Activated naive CD4-positive, alpha-beta T cell treated with anti-CD3 and anti-CD28 coated beads for 36 hours (primary cell): Measurements from ENCODE around the gene CD59. TPM values are rescaled to one million over a fixed set of nuclear protein-coding genes. Genes with fewer than 3 reads are reported as not detected.
"Not testable (repeated sequence)": the region's sequence is repeated elsewhere in the genome, so short reads cannot be mapped to it uniquely, and the experiment has no call there.

Experiments used
- CTCF ChIA-PET: fragments of 350-600 bp; sonication (Branson Sonifier 250); formaldehyde crosslinking; loops from one replicate; lab custom pipeline; 2021; ENCODE audit warnings: antibody characterized with exemption; lab: Charles Lee
- DNase-seq: peaks from one replicate; pipeline ENCODE4 v3.0.0-alpha.2; 2020
- H3K27ac Mint-ChIP-seq: one replicate; pipeline ENCODE4 v1.8.0; 2021; ENCODE audit warnings: mild to moderate bottlenecking, mixed read lengths
- H3K27me3 Mint-ChIP-seq: one replicate; pipeline ENCODE4 v1.8.0; 2021; ENCODE audit warnings: low read depth, mixed read lengths
- H3K36me3 Mint-ChIP-seq: one replicate; pipeline ENCODE4 v1.8.0; 2021; ENCODE audit warnings: low read depth, mixed read lengths
- H3K4me1 Mint-ChIP-seq: one replicate; pipeline ENCODE4 v1.8.0; 2021; ENCODE audit warnings: low read depth, mixed read lengths
- H3K4me3 Mint-ChIP-seq: one replicate; pipeline ENCODE4 v1.8.0; 2021; ENCODE audit warnings: mild to moderate bottlenecking, moderate library complexity, mixed read lengths
- H3K9me3 Mint-ChIP-seq: one replicate; pipeline ENCODE4 v1.8.0; 2021; ENCODE audit warnings: mixed read lengths
- intact Hi-C: fragments of 100-400 bp; cut with micrococcal nuclease; formaldehyde crosslinking; loops from one replicate; pipeline ENCODE4 v1.15.1; 2023
- total RNA-seq, 2 experiments: library from RNA; stranded (reverse); gene quantifications; one replicate each; pipeline ENCODE4 v1.2.3, GENCODE V29; 2021

CD59 gene
- total RNA-seq, 2 experiments from 2014 or later: 59.9 to 61.9 TPM

DNA sequence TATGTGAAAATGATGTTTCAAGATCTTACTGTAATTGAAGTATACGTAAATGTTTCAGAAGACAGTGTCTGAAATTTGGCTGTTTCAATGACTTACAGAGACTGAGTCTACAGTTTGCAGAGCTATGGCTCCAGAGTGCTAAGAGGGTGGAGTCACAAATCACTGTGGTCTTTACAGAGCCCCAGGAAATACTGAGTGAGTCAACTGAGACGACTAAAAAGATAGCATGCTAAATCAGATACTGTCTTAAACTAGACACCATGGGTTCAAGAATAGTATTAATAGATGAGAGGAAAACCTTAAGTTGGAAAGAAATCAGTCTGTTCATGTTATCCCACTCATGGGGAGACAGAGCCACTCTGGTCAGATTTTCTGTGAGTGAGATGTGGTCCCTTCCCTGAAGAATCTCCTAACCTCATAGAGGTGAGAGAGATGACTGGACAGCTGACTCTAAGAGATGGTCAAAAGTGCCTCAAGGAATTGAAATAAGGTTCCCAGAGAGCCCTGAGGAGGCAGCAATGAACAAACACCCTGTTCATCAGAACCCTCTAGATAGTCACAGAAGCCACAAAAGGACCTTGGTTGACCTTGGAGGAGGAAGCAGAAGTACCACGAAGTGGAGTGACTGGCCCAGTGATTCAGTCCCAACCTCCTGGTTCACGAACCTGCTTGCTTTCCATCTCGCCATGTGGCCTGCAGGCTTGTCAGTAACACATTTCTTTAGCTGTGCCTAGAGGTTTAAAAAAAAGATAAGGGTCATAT, 65.8 kb downstream of the CD59 start:
- no peaks in the 10 kb centered on the region for H3K4me1 Mint-ChIP-seq
- no peaks in the 10 kb centered on the region for H3K9me3 Mint-ChIP-seq
- DNase-seq: no peak
- no peaks in the 10 kb centered on the region for H3K27me3 Mint-ChIP-seq
- no peaks in the 10 kb centered on the region for H3K36me3 Mint-ChIP-seq
- intact Hi-C loops: no loop called here
- H3K4me3 Mint-ChIP-seq: no peak overlapping the region
- no peak overlapping the region for H3K27ac Mint-ChIP-seq
- CTCF ChIA-PET: no interaction called here

- no peaks in the 10 kb centered on the region for H3K27me3 Mint-ChIP-seq
- no peak for DNase-seq
- H3K4me1 Mint-ChIP-seq: no peaks in the 10 kb centered on the region
- intact Hi-C loops: no loop called here
- no peaks in the 10 kb centered on the region for H3K36me3 Mint-ChIP-seq
- no peak overlapping the region for H3K27ac Mint-ChIP-seq
- H3K4me3 Mint-ChIP-seq: no peak overlapping the region
- CTCF ChIA-PET: no interaction called here
- H3K9me3 Mint-ChIP-seq: no peaks in the 10 kb centered on the region
Observed at GRCh38 chr11:33669598-33670249, 66.5 kb downstream of the CD59 start.

DNA sequence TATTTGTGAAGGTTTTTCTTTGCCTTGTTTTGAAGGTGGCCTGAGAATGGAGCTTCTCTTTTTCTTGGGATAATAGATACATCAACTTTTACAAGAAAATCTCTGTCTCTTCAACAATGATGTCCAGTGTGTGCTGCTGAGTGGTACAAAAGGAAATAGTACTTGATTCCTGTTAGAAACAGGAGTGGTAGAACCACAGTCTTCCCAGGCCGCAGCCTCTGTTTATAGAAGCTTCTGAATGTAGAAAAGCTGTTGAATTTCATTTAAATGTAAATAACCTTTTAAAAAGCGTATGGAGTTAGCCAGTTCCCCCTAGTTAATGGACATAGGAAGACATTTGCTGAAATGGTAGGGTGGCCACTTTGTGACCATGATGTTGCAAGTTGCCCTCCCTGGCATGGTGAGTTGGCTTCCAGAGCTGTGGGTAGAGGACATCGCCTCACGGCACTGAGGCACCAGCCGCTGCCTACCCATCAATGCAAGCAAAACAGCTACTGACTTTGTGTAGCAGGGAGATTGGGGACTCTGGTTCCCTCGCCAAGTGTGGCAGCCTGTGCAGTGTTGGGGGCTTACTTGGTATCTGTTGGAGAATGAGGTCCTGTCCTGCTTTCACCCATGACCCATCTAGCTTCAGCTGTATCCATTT, 67.1 kb downstream of the CD59 start:
- CTCF ChIA-PET: no interaction called here
- intact Hi-C loops: no loop called here
- Mint-ChIP-seq H3K36me3 (no peaks in the 10 kb centered on the region), H3K4me3 (no peak overlapping the region), H3K9me3 (no peaks in the 10 kb centered on the region), H3K27ac (no peak overlapping the region), H3K27me3 (no peaks in the 10 kb centered on the region), H3K4me1 (no peaks in the 10 kb centered on the region)
- DNase-seq: no peak

DNA sequence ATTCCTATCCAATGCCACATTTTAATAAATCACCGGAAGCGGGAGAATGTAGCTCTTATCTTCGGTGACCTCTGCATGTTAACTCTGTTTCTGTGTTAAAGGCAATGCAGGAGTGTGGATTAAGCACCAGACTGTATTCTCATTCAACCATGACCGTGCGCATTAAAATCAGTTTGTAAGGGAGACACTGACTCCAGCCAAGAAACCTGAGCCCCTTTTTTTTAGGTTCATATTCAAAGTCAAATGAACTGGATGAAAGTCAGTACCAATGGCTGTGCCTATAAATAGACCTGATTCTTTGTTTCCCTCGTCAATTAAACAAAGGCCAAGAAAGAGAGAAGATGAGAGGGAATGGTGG, 67.8 kb downstream of the CD59 start:
- CTCF ChIA-PET: no interaction called here
- no peaks in the 10 kb centered on the region for H3K4me1 Mint-ChIP-seq
- intact Hi-C loops: no loop called here
- H3K9me3 Mint-ChIP-seq: no peaks in the 10 kb centered on the region
- no peak overlapping the region for H3K27ac Mint-ChIP-seq
- H3K36me3 Mint-ChIP-seq: no peaks in the 10 kb centered on the region
- no peak for DNase-seq
- H3K4me3 Mint-ChIP-seq: no peak overlapping the region
- no peaks in the 10 kb centered on the region for H3K27me3 Mint-ChIP-seq

DNA sequence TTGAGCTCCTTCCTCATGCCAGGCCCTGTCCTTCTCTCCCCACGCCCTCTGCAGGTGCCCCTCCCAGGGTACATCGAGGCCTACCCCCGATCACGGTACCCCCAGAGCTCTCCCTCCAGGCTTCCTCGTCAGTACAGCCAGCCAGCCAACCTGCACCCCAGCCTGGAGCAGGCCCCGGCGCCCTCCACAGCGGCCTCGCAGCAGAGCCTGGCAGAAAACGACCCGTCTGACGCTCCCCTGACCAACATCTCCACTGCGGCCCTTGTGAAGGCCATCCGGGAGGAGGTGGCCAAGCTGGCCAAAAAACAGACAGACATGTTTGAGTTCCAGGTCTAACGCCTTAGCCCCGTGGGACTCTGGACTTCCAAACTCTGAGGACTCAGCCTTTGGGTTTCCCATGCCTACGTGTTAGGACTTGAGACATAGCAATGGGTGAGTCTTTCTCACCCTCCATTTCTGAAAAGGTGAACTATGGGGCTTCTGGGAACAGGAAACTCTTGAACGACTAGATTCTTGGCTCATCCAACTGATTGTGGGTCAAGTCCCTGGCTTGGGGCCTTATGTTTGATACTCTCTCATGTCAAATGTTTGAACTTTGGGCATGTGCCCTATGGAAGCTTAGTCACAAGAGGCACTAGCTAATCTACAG, 68.3 kb downstream of the CD59 start:
- H3K9me3 Mint-ChIP-seq: no peaks in the 10 kb centered on the region
- no peak overlapping the region for H3K4me3 Mint-ChIP-seq
- CTCF ChIA-PET: no interaction called here
- H3K4me1 Mint-ChIP-seq: no peaks in the 10 kb centered on the region
- intact Hi-C loops: no loop called here
- H3K27ac Mint-ChIP-seq: no peak overlapping the region
- no peaks in the 10 kb centered on the region for H3K36me3 Mint-ChIP-seq
- DNase-seq: no peak
- no peaks in the 10 kb centered on the region for H3K27me3 Mint-ChIP-seq

DNA sequence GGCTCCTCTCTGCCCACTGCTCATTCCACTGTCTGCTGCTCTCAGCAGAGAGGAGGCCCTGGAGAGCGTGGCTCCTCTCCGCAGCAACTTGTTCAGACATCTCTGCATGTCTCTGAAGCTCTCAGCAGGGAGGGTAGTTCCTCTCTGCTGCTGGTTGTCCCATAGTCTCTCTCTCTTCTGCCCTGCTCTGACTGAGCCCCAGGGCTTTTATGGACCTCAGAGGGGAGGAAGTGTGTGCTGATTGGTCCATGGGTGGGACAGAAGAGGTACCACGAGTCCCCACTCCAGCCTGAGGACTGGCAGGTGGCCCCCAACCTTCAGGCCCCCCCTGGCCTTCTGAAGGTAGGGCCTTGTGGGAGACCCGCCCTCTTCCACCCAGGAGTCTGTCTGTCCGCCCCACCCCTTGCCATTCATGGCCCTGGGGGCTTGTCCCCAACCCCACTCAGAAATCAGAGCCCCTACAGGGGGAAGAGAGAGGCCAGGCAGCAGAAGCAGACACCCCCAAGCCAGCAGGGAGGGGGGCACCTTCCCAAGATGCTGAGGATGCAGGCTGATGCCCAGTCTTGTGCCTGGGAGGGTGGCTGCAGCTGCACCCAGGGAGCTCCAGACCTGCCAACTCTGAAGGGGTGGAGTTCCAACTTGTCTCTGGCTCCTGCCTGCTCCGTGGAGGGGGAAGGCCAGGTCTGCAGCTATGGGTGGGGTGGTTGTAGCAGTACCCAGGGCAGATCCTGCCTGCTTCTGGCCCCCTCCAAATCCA, 70.7 kb downstream of the CD59 start:
- Mint-ChIP-seq H3K4me1 (no peaks in the 10 kb centered on the region), H3K27ac (no peak overlapping the region), H3K9me3 (no peaks in the 10 kb centered on the region), H3K27me3 (no peaks in the 10 kb centered on the region), H3K4me3 (no peak overlapping the region), H3K36me3 (no peaks in the 10 kb centered on the region)
- no peak for DNase-seq
- intact Hi-C loops: no loop called here
- CTCF ChIA-PET: interaction anchor here (0.7 kb wide), 1 partner anchor 161 kb away, joined by 3 read pairs; no protein-coding TSS in a partner anchor

DNA sequence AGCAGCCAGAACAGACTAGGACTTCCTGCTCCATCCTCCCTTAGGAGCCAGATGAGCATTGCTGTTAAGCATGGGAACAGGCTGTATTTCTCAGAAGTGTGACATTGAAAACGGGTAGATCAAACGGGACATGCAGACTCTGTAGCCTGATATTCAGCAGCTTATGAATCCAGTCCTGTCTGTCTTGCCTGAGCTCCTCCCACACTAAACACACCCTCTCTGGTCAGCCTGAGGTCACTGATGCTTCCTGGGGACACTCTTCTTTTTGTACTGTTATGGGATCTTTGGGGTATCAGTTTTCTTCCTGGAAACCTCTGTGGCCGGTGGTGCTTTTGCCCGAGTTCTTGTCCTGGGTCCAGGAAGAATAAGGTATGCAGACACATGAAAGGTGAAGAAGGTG, 71.4 kb downstream of the CD59 start:
- DNase-seq: no peak
- CTCF ChIA-PET: no interaction called here
- H3K4me1 Mint-ChIP-seq: no peaks in the 10 kb centered on the region
- H3K4me3 Mint-ChIP-seq: no peak overlapping the region
- H3K9me3 Mint-ChIP-seq: no peaks in the 10 kb centered on the region
- no peaks in the 10 kb centered on the region for H3K36me3 Mint-ChIP-seq
- intact Hi-C loops: no loop called here
- H3K27me3 Mint-ChIP-seq: no peaks in the 10 kb centered on the region
- H3K27ac Mint-ChIP-seq: no peak overlapping the region

DNA sequence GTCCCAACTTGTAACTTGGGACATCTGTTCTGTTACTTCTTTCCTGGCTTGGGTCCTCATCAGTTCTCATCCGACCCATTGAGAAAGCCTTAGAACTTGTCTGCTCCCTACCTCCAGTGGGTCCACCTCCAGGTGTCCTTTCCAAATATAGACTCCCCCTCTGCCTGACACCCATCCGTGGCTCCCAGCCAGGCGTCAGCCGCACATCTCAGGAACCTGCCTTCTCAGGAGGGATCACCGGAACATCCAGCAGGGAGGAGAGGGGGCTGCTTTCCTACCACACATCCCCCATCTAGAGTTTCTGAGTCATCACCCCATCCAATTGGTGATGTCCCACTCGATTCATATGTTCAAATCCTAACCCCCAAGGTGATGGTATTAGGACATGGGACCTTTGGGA, 72.1 kb downstream of the CD59 start:
- Mint-ChIP-seq H3K9me3 (no peaks in the 10 kb centered on the region), H3K4me1 (no peaks in the 10 kb centered on the region), H3K36me3 (no peaks in the 10 kb centered on the region), H3K4me3 (no peak overlapping the region), H3K27ac (no peak overlapping the region), H3K27me3 (no peaks in the 10 kb centered on the region)
- intact Hi-C loops: no loop called here
- CTCF ChIA-PET: no interaction called here
- DNase-seq: no peak

- no peak overlapping the region for H3K4me3 Mint-ChIP-seq
- CTCF ChIA-PET: interaction anchor here (0.6 kb wide), 1 partner anchor 16 kb away, joined by 6 read pairs; no protein-coding TSS in a partner anchor
- H3K4me1 Mint-ChIP-seq: no peaks in the 10 kb centered on the region
- intact Hi-C loops: no loop called here
- no peaks in the 10 kb centered on the region for H3K9me3 Mint-ChIP-seq
- H3K27ac Mint-ChIP-seq: no peak overlapping the region
- no peaks in the 10 kb centered on the region for H3K27me3 Mint-ChIP-seq
- H3K36me3 Mint-ChIP-seq: no peaks in the 10 kb centered on the region
- DNase-seq: no peak
Observed at GRCh38 chr11:33663121-33663520, 73.1 kb downstream of the CD59 start.

DNA sequence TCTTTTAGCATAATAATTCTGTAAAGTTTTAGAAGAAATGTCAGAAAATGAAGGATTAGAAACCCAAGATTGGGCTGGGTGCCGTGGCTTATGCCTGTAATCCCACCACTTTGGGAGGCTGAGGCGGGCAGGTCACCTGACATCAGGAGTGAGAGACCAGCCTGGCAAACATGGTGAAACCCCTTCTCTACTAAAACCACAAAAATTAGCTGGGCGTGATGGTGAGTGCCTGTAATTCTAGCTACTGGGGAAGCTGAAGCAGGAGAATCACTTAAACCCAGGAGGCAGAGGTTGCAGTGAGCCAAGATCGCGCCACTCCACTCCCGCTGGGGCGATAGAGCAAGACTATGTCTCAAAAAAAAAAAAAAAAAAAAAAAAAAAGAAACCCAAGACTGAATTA, 74.7 kb downstream of the CD59 start:
- CTCF ChIA-PET: interaction anchor here (0.7 kb wide), 1 partner anchor 87 kb away, joined by 4 read pairs; no protein-coding TSS in a partner anchor
- DNase-seq, H3K27me3 Mint-ChIP-seq, H3K9me3 Mint-ChIP-seq, H3K36me3 Mint-ChIP-seq, H3K4me3 Mint-ChIP-seq, H3K27ac Mint-ChIP-seq, intact Hi-C loops, H3K4me1 Mint-ChIP-seq: not testable (repeated sequence)

GRCh38 chr11:33660962-33661361, 75.3 kb downstream of the CD59 start:
- CTCF ChIA-PET: interaction anchor here (0.6 kb wide), 1 partner anchor 808 kb away, joined by 4 read pairs; no protein-coding TSS in a partner anchor
- no peak for DNase-seq
- Mint-ChIP-seq H3K9me3 (no peaks in the 10 kb centered on the region), H3K4me3 (no peak overlapping the region), H3K4me1 (no peaks in the 10 kb centered on the region), H3K36me3 (no peaks in the 10 kb centered on the region), H3K27me3 (no peaks in the 10 kb centered on the region), H3K27ac (no peak overlapping the region)
- intact Hi-C loops: no loop called here
